Neural cell (in vitro differentiated cells): Measurements from ENCODE around the gene RNF26. TPM values are rescaled to one million over a fixed set of nuclear protein-coding genes. Genes with fewer than 3 reads are reported as not detected.

Source experiments
- H2AFZ ChIP-seq: fragments of 200-600, 300-800 bp; sonication (generic), shearing (Covaris generic); 2 replicates; pipeline ENCODE4 v1.6.0; 2014; ENCODE audit warnings: low read depth, mild to moderate bottlenecking, antibody characterized with exemption, low read length, moderate library complexity
- H3F3A ChIP-seq: fragments of 200-600 bp; shearing (Covaris generic); 2 replicates; pipeline ENCODE4 v1.6.1; 2016; ENCODE audit warnings: mild to moderate bottlenecking, moderate library complexity, mixed read lengths, antibody characterized with exemption, low read length; ENCODE audit not compliant: insufficient read depth, poor library complexity, severe bottlenecking
- H3K27ac ChIP-seq: fragments of 200-600, 300-800 bp; sonication (generic), shearing (Covaris generic); 2 replicates; pipeline ENCODE4 v1.5.1; 2014; ENCODE audit warnings: mild to moderate bottlenecking, low read length, moderate library complexity
- H3K27me3 ChIP-seq: fragments of 300-800, 200-600 bp; sonication (generic), shearing (Covaris generic); 2 replicates; pipeline ENCODE4 v1.6.0; 2014; ENCODE audit warnings: mild to moderate bottlenecking, low read depth, low read length, moderate library complexity; ENCODE audit not compliant: insufficient read depth
- H3K36me3 ChIP-seq: fragments of 300-800, 200-600 bp; sonication (generic), shearing (Covaris generic); 2 replicates; pipeline ENCODE4 v1.5.1; 2014; ENCODE audit warnings: mild to moderate bottlenecking, antibody characterized with exemption, low read length, moderate library complexity; ENCODE audit not compliant: insufficient read depth
- H3K4me2 ChIP-seq: fragments of 300-800, 200-600 bp; sonication (generic), shearing (Covaris generic); 2 replicates; pipeline ENCODE4 v1.6.0; 2014; ENCODE audit warnings: mild to moderate bottlenecking, low read length
- H3K4me3 ChIP-seq: fragments of 300-800, 200-600 bp; sonication (generic), shearing (Covaris generic); 2 replicates; pipeline ENCODE4 v1.5.1; 2014; ENCODE audit warnings: mild to moderate bottlenecking, low read length, moderate library complexity
- H3K79me2 ChIP-seq: fragments of 200-600 bp; shearing (Covaris generic); replicated peaks from 2 replicates; pipeline ENCODE4 v1.6.0; 2014; ENCODE audit warnings: mild to moderate bottlenecking, low read length, moderate library complexity; ENCODE audit not compliant: insufficient read depth
- H3K9ac ChIP-seq: fragments of 300-800, 200-600 bp; sonication (generic), shearing (Covaris generic); 2 replicates; pipeline ENCODE4 v1.6.1; 2016; ENCODE audit warnings: mild to moderate bottlenecking, low read length, mixed read lengths
- H3K9me2 ChIP-seq: fragments of 200-600 bp; shearing (Covaris generic); 2 replicates; pipeline ENCODE4 v1.6.1; 2016; ENCODE audit warnings: mild to moderate bottlenecking, low read length, mixed read lengths; ENCODE audit not compliant: insufficient read depth
- H3K9me3 ChIP-seq: fragments of 200-600, 300-800 bp; sonication (generic), shearing (Covaris generic); 2 replicates; pipeline ENCODE4 v1.6.1; 2016; ENCODE audit warnings: mild to moderate bottlenecking, mixed run types, low read length, moderate library complexity, mixed read lengths
- H4K20me1 ChIP-seq: fragments of 200-600 bp; shearing (Covaris generic); 2 replicates; pipeline ENCODE4 v1.6.1; 2016; ENCODE audit warnings: mild to moderate bottlenecking, mixed run types; ENCODE audit not compliant: insufficient read depth
- EP300 ChIP-seq: fragments of 450-650 bp; conservative IDR thresholded peaks from 2 replicates; pipeline ENCODE4 v1.6.1; 2014; ENCODE audit warnings: antibody characterized with exemption, mild to moderate bottlenecking, moderate library complexity; ENCODE audit not compliant: poor library complexity, severe bottlenecking
- EZH2 ChIP-seq: fragments of 200-600, 300-800 bp; shearing (Covaris generic), sonication (generic); IDR thresholded peaks from 2 replicates; pipeline ENCODE4 v1.6.1; 2014; ENCODE audit warnings: antibody characterized with exemption, low read length, borderline replicate concordance, mild to moderate bottlenecking; ENCODE audit not compliant: insufficient read depth, poor library complexity, severe bottlenecking
- MXI1 ChIP-seq: fragments of 450-650 bp; conservative IDR thresholded peaks from 2 replicates; pipeline ENCODE4 v1.6.1; 2014; ENCODE audit warnings: antibody characterized with exemption, mild to moderate bottlenecking; ENCODE audit not compliant: poor library complexity, severe bottlenecking
- POLR2AphosphoS5 ChIP-seq: IDR thresholded peaks from 2 replicates; pipeline ENCODE4 v1.6.1; 2012
- RAD21 ChIP-seq: fragments of 450-650 bp; conservative IDR thresholded peaks from 2 replicates; pipeline ENCODE4 v1.6.1; 2014; ENCODE audit warnings: antibody characterized with exemption, mild to moderate bottlenecking, moderate library complexity
- SMC3 ChIP-seq: fragments of 450-650 bp; conservative IDR thresholded peaks from 2 replicates; pipeline ENCODE4 v1.6.1; 2014; ENCODE audit warnings: antibody characterized with exemption, mild to moderate bottlenecking, moderate library complexity; ENCODE audit not compliant: poor library complexity
- TAF1 ChIP-seq: IDR thresholded peaks from 2 replicates; pipeline ENCODE4 v1.6.1; 2012; ENCODE audit warnings: low read depth
- polyA plus RNA-seq: library from polyadenylated mRNA; depleted of rRNA; stranded (reverse); fragments of >200 nt; gene quantifications from 2 replicates; pipeline ENCODE4 v1.2.3, GENCODE V29; 2014
- TF ChIP-seq, protein P1 (sequence below): fragments of 450-650 bp; IDR thresholded peaks from 2 replicates; pipeline ENCODE4 v1.5.1; 2014; ENCODE audit warnings: antibody characterized with exemption, mild to moderate bottlenecking, moderate library complexity; ENCODE audit not compliant: poor library complexity, severe bottlenecking
- TF ChIP-seq, protein P2 (sequence below): IDR thresholded peaks from 2 replicates; pipeline ENCODE4 v1.6.1; 2012; ENCODE audit warnings: borderline replicate concordance

RNF26 gene
- polyA plus RNA-seq, 1 donor from 2014 or later = 2.6 TPM

DNA sequence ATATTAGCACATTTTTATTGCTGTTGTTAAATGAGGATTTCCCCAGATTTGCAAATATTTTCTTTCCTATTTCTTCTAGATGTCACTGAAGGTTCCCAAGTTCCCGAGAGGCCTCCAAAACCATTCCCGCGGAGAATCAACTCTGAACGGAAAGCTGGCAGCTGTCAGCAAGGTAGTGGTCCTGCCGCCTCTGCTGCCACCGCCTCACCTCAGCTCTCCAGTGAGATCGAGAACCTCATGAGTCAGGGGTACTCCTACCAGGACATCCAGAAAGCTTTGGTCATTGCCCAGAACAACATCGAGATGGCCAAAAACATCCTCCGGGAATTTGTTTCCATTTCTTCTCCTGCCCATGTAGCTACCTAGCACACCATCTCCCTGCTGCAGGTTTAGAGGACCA, 34.9 kb upstream of the RNF26 start:
- no peak overlapping the region for H3K27ac ChIP-seq
- peaks cover 5% of the 10 kb centered on the region for H3K36me3 ChIP-seq

DNA sequence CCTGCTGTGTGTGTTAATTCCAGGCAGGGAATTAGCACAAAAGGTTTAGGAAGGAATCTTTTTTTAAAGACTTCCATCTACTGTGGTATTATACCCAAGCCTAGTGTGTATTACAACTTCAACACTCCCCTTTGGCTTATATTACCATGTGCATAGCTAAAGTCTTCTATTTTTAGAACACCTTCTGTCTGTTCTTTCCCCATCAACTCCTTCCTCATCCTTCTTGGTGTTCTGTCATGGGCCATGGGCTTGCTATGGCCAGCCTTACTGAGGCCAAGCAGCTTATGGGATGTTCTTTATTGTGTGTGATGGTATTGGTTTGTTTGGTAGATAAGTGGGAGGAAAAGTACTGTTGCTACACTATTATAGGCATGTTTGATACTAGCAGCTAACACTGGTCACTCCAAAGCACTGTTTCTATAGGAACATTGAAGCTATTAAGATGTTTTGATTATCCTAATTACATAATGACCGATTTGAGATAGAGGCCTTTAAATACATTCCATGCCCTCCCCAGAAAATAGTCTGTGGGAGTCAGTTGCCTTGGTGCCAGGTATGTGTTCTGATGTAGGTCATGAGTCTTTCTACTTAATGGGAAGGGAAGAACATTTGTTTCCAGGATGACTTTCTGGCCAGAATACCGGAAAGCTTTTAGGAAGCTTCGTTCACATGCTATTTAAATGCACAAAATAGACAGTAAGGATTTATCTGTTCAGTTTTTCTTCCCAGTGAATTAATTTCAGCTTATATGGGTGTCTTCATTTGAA, 33.9 kb upstream of the RNF26 start:
- no peak for TF ChIP-seq EZH2
- no peak for TF ChIP-seq MXI1
- no peak for TF ChIP-seq EP300
- TF ChIP-seq RAD21 = no peak
- TF ChIP-seq POLR2AphosphoS5 = no peak
- TF ChIP-seq, protein P1, sequence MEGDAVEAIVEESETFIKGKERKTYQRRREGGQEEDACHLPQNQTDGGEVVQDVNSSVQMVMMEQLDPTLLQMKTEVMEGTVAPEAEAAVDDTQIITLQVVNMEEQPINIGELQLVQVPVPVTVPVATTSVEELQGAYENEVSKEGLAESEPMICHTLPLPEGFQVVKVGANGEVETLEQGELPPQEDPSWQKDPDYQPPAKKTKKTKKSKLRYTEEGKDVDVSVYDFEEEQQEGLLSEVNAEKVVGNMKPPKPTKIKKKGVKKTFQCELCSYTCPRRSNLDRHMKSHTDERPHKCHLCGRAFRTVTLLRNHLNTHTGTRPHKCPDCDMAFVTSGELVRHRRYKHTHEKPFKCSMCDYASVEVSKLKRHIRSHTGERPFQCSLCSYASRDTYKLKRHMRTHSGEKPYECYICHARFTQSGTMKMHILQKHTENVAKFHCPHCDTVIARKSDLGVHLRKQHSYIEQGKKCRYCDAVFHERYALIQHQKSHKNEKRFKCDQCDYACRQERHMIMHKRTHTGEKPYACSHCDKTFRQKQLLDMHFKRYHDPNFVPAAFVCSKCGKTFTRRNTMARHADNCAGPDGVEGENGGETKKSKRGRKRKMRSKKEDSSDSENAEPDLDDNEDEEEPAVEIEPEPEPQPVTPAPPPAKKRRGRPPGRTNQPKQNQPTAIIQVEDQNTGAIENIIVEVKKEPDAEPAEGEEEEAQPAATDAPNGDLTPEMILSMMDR = no peak
- Histone ChIP-seq H3K9me3 (no peaks in the 10 kb centered on the region), H3K79me2 (no peaks in the 10 kb centered on the region), H3K4me3 (no peak overlapping the region), H3K9me2 (no peaks in the 10 kb centered on the region), H4K20me1 (no peaks in the 10 kb centered on the region), H3K9ac (no peak overlapping the region), H3K27ac (no peak overlapping the region), H3K27me3 (no peaks in the 10 kb centered on the region), H3K4me2 (no peak overlapping the region), H2AFZ (no peak overlapping the region), H3K36me3 (peaks cover 5% of the 10 kb centered on the region), H3F3A (no peaks in the 10 kb centered on the region)

More for the DNA sequence above, 34.9 kb upstream of the RNF26 start:
- no peaks in the 10 kb centered on the region for H3K9me2 ChIP-seq
- no peak overlapping the region for H2AFZ ChIP-seq
- no peaks in the 10 kb centered on the region for H3K27me3 ChIP-seq
- no peak overlapping the region for H3K4me3 ChIP-seq
- H4K20me1 ChIP-seq = no peaks in the 10 kb centered on the region
- no peak overlapping the region for H3K4me2 ChIP-seq
- no peaks in the 10 kb centered on the region for H3K79me2 ChIP-seq
- no peaks in the 10 kb centered on the region for H3F3A ChIP-seq
- TF ChIP-seq RAD21 (no peak), EZH2 (no peak)
- TF ChIP-seq, protein P2, sequence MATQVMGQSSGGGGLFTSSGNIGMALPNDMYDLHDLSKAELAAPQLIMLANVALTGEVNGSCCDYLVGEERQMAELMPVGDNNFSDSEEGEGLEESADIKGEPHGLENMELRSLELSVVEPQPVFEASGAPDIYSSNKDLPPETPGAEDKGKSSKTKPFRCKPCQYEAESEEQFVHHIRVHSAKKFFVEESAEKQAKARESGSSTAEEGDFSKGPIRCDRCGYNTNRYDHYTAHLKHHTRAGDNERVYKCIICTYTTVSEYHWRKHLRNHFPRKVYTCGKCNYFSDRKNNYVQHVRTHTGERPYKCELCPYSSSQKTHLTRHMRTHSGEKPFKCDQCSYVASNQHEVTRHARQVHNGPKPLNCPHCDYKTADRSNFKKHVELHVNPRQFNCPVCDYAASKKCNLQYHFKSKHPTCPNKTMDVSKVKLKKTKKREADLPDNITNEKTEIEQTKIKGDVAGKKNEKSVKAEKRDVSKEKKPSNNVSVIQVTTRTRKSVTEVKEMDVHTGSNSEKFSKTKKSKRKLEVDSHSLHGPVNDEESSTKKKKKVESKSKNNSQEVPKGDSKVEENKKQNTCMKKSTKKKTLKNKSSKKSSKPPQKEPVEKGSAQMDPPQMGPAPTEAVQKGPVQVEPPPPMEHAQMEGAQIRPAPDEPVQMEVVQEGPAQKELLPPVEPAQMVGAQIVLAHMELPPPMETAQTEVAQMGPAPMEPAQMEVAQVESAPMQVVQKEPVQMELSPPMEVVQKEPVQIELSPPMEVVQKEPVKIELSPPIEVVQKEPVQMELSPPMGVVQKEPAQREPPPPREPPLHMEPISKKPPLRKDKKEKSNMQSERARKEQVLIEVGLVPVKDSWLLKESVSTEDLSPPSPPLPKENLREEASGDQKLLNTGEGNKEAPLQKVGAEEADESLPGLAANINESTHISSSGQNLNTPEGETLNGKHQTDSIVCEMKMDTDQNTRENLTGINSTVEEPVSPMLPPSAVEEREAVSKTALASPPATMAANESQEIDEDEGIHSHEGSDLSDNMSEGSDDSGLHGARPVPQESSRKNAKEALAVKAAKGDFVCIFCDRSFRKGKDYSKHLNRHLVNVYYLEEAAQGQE = no peak
- H3K9me3 ChIP-seq = no peaks in the 10 kb centered on the region
- no peak overlapping the region for H3K9ac ChIP-seq

DNA sequence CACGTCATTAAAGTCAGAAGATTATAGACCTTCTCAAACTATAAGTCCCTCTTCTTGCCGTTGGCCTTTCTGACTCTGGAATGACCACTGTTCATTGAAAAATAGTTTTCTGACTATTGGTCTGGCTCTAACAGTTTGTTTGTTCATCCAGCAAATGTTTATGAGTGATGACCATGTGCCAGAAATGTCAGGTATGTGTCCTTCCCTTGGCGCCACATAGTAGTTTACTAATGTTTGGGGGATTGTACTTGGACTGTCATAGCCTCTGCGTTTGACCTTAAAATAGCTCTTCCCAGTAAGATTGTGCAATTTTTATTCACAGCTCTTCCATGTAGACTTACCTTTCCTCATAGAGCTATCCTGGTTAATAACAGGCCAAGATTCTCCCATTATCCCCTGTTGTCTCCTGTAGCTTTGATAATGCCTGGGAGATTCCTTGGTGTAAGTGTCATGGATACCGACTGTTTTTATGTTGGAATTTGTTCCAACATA, 31.1 kb upstream of the RNF26 start:
- no peaks in the 10 kb centered on the region for H3K9me3 ChIP-seq
- no peak for TF ChIP-seq POLR2AphosphoS5
- no peak for TF ChIP-seq TAF1
- no peak for TF ChIP-seq SMC3
- no peak for TF ChIP-seq RAD21
- TF ChIP-seq, protein P2 = no peak
- no peak for TF ChIP-seq EP300
- TF ChIP-seq EZH2 = no peak
- TF ChIP-seq, protein P1 = no peak
- no peak for TF ChIP-seq MXI1
- H3K4me2 ChIP-seq = no peak overlapping the region
- no peaks in the 10 kb centered on the region for H4K20me1 ChIP-seq
- H3K36me3 ChIP-seq = peaks cover 5% of the 10 kb centered on the region
- no peak overlapping the region for H3K4me3 ChIP-seq
- H3K27ac ChIP-seq = no peak overlapping the region
- no peaks in the 10 kb centered on the region for H3F3A ChIP-seq
- H3K79me2 ChIP-seq = no peaks in the 10 kb centered on the region
- no peak overlapping the region for H3K9ac ChIP-seq
- no peak overlapping the region for H2AFZ ChIP-seq
- H3K27me3 ChIP-seq = no peaks in the 10 kb centered on the region
- no peaks in the 10 kb centered on the region for H3K9me2 ChIP-seq
